Naive thymus-derived CD8-positive, alpha-beta T cell (primary cell): ENCODE results near the gene CCDC13. TPM values are rescaled to one million over a fixed set of nuclear protein-coding genes. Genes with fewer than 3 reads are reported as not detected.

Experiments
- ATAC-seq, 2 donors: fragments of 150-1000 bp; cut with Tn5 transposase in 1 of 2; sonication (Bioruptor Pico), chemical (Tn5 transposase) in 1 of 2; 1 replicate in 1 of 2; 2 replicates in 1 of 2; pipeline ENCODE4 v1.10.0; 2021; ENCODE audit warnings: mild to moderate bottlenecking in 2 of 2, moderate library complexity in 2 of 2
- POLR2A ChIA-PET: fragments of 350-600 bp; sonication (Branson Sonifier 250); formaldehyde crosslinking; loops from one replicate; lab custom pipeline; 2021; ENCODE audit warnings: antibody characterized with exemption; lab: Charles Lee
- DNase-seq, 10 donors: peaks; one replicate each; pipeline versions ENCODE4 v3.0.0 to v3.0.0-alpha.2; 2020 to 2022
- H3K27ac Mint-ChIP-seq, 10 donors: one replicate each; pipeline ENCODE4 v1.8.0; 2020 to 2022; ENCODE audit warnings: mild to moderate bottlenecking in 10 of 10, mixed read lengths in 10 of 10, moderate library complexity in 4 of 10, inconsistent platforms in 1 of 10
- H3K27me3 Mint-ChIP-seq, 5 donors: one replicate each; pipeline ENCODE4 v1.8.0; 2021 to 2022; ENCODE audit warnings: mixed read lengths in 5 of 5
- H3K36me3 Mint-ChIP-seq, 3 donors: one replicate each; pipeline ENCODE4 v1.8.0; 2020 to 2022; ENCODE audit warnings: mixed read lengths in 3 of 3, mild to moderate bottlenecking in 2 of 3, inconsistent platforms in 1 of 3
- H3K4me1 Mint-ChIP-seq, 4 donors: one replicate each; pipeline ENCODE4 v1.8.0; 2021 to 2022; ENCODE audit warnings: mixed read lengths in 4 of 4
- H3K4me3 Mint-ChIP-seq, 10 donors: one replicate each; pipeline ENCODE4 v1.8.0; 2020 to 2022; ENCODE audit warnings: mild to moderate bottlenecking in 10 of 10, mixed read lengths in 10 of 10, moderate library complexity in 6 of 10, inconsistent platforms in 1 of 10
- H3K9me3 Mint-ChIP-seq, 9 donors: one replicate each; pipeline ENCODE4 v1.8.0; 2020 to 2022; ENCODE audit warnings: mixed read lengths in 9 of 9, mild to moderate bottlenecking in 3 of 9, inconsistent platforms in 1 of 9, moderate library complexity in 1 of 9
- polyA plus RNA-seq, 3 donors: library from polyadenylated mRNA; unstranded; fragments of 300-500 nt; fragmentation: Illumina TruSeq; gene quantifications; one replicate each; pipeline ENCODE4 v1.2.3, GENCODE V29; 2021
- total RNA-seq, 8 experiments: library from RNA in 2 of 8; stranded (reverse) in 2 of 8; gene quantifications; one replicate each; pipeline ENCODE4 v1.2.3 and lab custom pipeline; 2021 to 2026

Gene CCDC13
- total and polyA plus RNA-seq, 5 experiments from 2014 or later, result 0.73 to 0.88 TPM; not detected in 3

DNA sequence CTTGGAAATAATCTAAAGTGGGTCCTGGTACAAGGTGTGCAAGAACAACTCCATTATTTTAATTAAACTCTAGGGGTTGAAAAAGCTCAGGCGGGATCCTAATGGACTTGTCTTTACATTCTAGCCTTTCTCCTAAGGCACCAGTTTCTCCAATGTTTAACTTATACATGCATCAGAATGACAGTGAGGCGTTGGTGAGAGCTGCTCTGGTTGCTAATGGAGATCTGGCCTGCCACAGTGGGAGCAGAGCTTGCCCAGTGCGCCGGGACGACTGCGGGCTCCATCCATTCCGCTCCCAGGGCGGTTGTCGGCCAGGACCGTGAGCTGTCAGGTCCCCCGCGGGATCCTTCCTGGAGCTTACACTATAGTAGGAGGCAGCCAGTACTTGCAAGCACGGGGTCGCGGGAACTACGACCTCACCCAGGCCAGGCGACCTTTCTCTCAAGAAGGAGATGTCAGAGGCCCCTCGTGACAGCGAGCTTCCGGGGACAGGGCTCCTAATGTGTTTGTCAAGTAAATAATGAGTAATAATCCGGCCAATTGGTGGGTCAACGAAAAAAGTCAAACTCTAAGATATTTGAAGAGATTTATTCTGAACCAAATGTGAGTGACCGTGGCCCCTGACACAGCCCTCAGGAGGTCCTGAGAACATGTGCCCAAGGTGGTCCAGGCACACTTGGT, 32.2 kb upstream of the CCDC13 start:
- H3K4me1 Mint-ChIP-seq, result peaks cover 16 to 50% (median 42%) of the 10 kb centered on the region in 4 donors
- POLR2A ChIA-PET, result interaction anchor here (1.5 kb wide), 1 partner anchor 76 kb away, joined by 3 read pairs; no protein-coding TSS in a partner anchor
- H3K9me3 Mint-ChIP-seq, result no peaks in the 10 kb centered on the region
- peak overlapping the region; percentile 22 to 98 (median 96) for H3K27ac Mint-ChIP-seq
- H3K36me3 Mint-ChIP-seq, result no peaks in the 10 kb centered on the region
- no peak for ATAC-seq
- peak in 2 of 10 donors; percentile 6 to 8 for DNase-seq
- H3K4me3 Mint-ChIP-seq, result peak overlapping the region; percentile 90 to 98 (median 97)
- H3K27me3 Mint-ChIP-seq, result peaks cover 0 to 10% (median 4%) of the 10 kb centered on the region in 5 donors

- POLR2A ChIA-PET, result interaction anchor here (1.5 kb wide), 1 partner anchor 77 kb away, joined by 3 read pairs; no protein-coding TSS in a partner anchor
- DNase-seq, result no peak
- Mint-ChIP-seq H3K4me1 (peaks cover 17 to 55% (median 46%) of the 10 kb centered on the region in 4 donors), H3K4me3 (peak overlapping the region; percentile 90 to 98 (median 97)), H3K27ac (peak overlapping the region; percentile 25 to 98 (median 96)), H3K36me3 (no peaks in the 10 kb centered on the region), H3K27me3 (peaks cover 0 to 10% (median 4%) of the 10 kb centered on the region in 5 donors), H3K9me3 (no peaks in the 10 kb centered on the region)
- peak in 1 of 2 donors; percentile 2 for ATAC-seq
Observed at GRCh38 chr3:42804831-42805132, 31.7 kb upstream of the CCDC13 start.

- Mint-ChIP-seq H3K27ac (peak within 1 kb of the TSS; percentile 88 to 98 (median 96)), H3K4me3 (peak within 1 kb of the TSS; percentile 90 to 98 (median 97)), H3K36me3 (peaks cover 0 to 4% (median 0%) of the 10 kb centered on the region in 3 donors), H3K4me1 (peaks cover 19 to 58% (median 50%) of the 10 kb centered on the region in 4 donors), H3K9me3 (no peaks in the 10 kb centered on the region), H3K27me3 (peaks cover 0 to 10% (median 4%) of the 10 kb centered on the region in 5 donors)
- ATAC-seq (peak; percentile 98), DNase-seq (peak; percentile 86 to 95 (median 90))
- POLR2A ChIA-PET, result interaction anchor here (0.6 to 1.5 kb wide), 3 partner anchors 32 to 232 kb away, joined by 3 to 5 read pairs (median 3); no protein-coding TSS in a partner anchor
Observed at GRCh38 chr3:42804106-42804830, 31.2 kb upstream of the CCDC13 start, which contains the start of gene HIGD1A. Gene HIGD1A (minus strand): TSS chr3:42804490. CDS start chr3:42794253, 10,237 bp downstream.

DNA sequence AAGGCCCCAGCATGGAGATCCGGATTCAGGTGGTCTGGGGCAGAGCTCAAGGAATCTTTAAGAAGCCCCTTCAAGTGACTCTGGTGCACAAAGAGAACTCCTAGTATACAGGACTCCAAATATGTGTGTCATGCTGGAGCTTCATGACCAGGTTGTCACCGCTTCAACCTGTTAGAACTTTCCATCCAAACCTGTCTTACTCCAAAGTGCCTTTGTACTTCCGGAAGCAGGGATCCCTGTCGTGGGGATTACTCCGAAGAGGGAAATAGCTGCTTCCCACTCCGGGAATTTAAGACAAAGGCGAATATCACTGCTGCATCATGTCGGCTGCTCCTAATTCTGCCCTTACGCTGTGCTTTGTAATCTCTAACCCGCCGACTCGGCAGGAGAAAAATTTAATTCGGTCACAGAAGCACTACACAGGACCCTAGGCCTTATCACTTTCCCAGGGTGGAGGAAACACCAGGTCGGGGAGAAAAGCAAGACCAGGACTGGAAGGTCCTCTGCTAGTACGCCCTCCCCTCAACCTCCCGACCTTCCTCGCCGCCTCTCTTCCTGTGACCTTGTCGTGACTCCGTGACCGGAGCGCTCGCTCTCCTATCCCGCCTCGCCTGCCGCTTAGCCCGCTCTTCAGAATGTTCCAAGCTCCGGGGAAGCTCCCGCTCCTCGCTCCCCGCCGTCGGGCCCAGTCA, 30.5 kb upstream of the CCDC13 start:
- H3K9me3 Mint-ChIP-seq, result no peaks in the 10 kb centered on the region
- peak overlapping the region; percentile 90 to 98 (median 97) for H3K4me3 Mint-ChIP-seq
- POLR2A ChIA-PET, result no interaction called here
- H3K27me3 Mint-ChIP-seq, result peaks cover 0 to 8% (median 3%) of the 10 kb centered on the region in 5 donors
- peak overlapping the region; percentile 88 to 98 (median 96) for H3K27ac Mint-ChIP-seq
- peaks cover 19 to 58% (median 51%) of the 10 kb centered on the region in 4 donors for H3K4me1 Mint-ChIP-seq
- DNase-seq (peak in 7 of 10 donors; percentile 1 to 65 (median 19)), ATAC-seq (peak; percentile 12 to 23)
- H3K36me3 Mint-ChIP-seq, result peaks cover 0 to 5% (median 0%) of the 10 kb centered on the region in 3 donors

DNA sequence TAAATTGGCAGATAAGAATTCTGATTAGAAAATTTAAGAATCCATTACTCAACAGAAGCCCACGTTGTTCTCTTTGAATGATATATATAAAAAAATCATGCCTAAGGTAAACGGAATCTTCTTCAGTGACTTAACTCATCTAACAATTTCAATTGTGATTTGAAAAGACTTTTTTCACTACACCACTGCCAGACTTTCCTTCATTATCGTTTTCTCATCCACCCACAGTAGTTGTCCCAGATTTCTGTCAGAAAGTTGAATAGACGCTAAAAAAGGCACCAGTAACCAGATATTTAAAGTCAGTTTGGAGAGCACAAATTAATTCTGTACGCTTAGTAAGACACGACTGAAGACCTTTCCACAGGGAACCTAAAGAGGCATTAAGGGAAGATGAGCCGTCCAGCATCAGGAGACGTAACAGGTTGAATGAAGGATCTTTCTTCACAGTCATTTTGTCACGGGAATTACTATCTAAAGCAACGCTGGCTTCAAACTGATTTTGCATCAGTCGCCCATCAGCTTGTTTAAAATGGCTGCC, 29.9 kb upstream of the CCDC13 start:
- peaks cover 0 to 5% (median 0%) of the 10 kb centered on the region in 3 donors for H3K36me3 Mint-ChIP-seq
- peaks cover 19 to 58% (median 51%) of the 10 kb centered on the region in 4 donors for H3K4me1 Mint-ChIP-seq
- no peak for ATAC-seq
- peaks cover 0 to 8% (median 3%) of the 10 kb centered on the region in 5 donors for H3K27me3 Mint-ChIP-seq
- DNase-seq, result no peak
- POLR2A ChIA-PET, result no interaction called here
- peak overlapping the region in 9 of 10 donors; percentile 22 to 98 (median 85) for H3K27ac Mint-ChIP-seq
- H3K9me3 Mint-ChIP-seq, result no peaks in the 10 kb centered on the region
- H3K4me3 Mint-ChIP-seq, result peak overlapping the region; percentile 90 to 98 (median 97)

DNA sequence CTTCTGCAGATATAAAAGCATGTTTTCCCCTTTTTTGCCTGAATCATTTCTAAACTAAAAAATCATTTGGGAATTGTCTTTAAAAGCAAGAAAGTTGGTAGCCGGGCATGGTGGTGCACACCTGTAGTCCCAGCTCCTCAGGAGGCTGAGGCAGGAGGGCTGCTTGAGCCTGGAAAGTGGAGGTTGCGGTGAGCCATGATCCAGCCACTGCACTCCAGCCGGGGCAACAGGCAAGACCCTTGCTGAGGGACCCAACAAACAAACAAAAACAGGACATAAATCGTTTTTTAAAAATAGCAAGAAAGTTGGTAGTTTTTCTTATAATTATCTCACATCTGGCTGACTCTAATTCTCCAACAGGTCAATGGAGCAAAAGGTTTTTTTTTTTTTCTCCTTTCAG, 28.7 kb upstream of the CCDC13 start:
- H3K27me3 Mint-ChIP-seq, result peaks cover 0 to 8% (median 0%) of the 10 kb centered on the region in 5 donors
- H3K4me3 Mint-ChIP-seq, result no peak overlapping the region
- H3K27ac Mint-ChIP-seq, result no peak overlapping the region
- peaks cover 19 to 58% (median 51%) of the 10 kb centered on the region in 4 donors for H3K4me1 Mint-ChIP-seq
- DNase-seq (no peak), ATAC-seq (no peak)
- no peaks in the 10 kb centered on the region for H3K9me3 Mint-ChIP-seq
- POLR2A ChIA-PET, result no interaction called here
- peaks cover 0 to 5% (median 0%) of the 10 kb centered on the region in 3 donors for H3K36me3 Mint-ChIP-seq

DNA sequence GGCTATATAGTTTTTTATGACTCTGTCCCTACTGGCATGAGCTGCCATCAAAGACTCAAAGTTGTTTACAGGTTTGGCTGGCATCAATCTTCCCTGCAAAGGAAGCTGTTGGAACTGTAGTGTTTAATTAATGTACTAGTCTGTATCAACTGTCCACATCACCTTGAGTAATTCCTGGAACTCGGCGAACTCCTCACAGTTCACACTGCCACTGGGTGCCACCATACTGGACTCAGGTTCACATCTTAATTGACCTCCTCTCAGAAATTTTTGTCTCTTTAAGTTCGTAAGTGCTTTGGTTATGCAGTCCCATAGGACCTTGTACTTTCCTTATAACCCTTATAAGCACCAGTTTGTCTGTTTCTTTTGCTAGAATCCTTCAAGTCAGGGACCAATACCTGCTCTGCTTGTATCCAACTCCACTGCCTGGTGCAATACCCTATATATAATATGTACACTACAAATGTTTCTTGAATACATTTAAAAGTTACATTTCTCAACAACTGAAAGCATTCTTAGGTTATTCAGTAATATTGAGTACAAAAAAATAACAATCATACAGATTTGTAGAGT, 28.1 kb upstream of the CCDC13 start:
- peak overlapping the region in 1 of 10 donors; percentile 2 for H3K4me3 Mint-ChIP-seq
- no peaks in the 10 kb centered on the region for H3K9me3 Mint-ChIP-seq
- peaks cover 0 to 7% (median 0%) of the 10 kb centered on the region in 5 donors for H3K27me3 Mint-ChIP-seq
- peak overlapping the region in 1 of 10 donors; percentile 14 for H3K27ac Mint-ChIP-seq
- ATAC-seq, result no peak
- POLR2A ChIA-PET, result interaction anchor here (0.6 kb wide), 1 partner anchor 102 kb away, joined by 6 read pairs; no protein-coding TSS in a partner anchor
- H3K4me1 Mint-ChIP-seq, result peaks cover 19 to 59% (median 54%) of the 10 kb centered on the region in 4 donors
- peaks cover 0 to 5% (median 0%) of the 10 kb centered on the region in 3 donors for H3K36me3 Mint-ChIP-seq
- no peak for DNase-seq

DNA sequence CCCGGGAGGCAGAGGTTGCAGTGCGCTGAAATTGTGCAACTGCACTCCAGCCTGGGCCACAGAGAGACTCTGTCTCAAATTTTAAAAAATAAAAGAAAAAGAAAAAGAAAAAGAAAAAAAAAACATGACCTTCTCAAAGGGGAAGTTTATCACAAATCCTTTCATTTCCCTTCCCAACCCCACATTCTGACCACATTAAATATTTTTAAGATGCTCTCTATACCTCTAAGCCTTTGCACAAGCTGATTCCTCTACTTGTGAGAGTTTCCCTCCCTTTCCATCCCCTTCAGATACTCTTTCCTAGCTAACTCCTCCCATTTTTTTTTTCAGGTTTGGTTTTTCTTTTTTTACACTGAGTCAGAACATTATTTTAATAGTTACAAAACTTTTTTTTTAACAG, 27.2 kb upstream of the CCDC13 start:
- Mint-ChIP-seq H3K27ac (peak overlapping the region in 4 of 10 donors; percentile 14 to 81 (median 48)), H3K36me3 (peaks cover 0 to 5% (median 0%) of the 10 kb centered on the region in 3 donors), H3K27me3 (no peaks in the 10 kb centered on the region), H3K9me3 (no peaks in the 10 kb centered on the region), H3K4me1 (peaks cover 19 to 66% (median 57%) of the 10 kb centered on the region in 4 donors), H3K4me3 (peak overlapping the region in 2 of 10 donors; percentile 28 to 48)
- POLR2A ChIA-PET, result no interaction called here
- DNase-seq (no peak), ATAC-seq (no peak)

DNA sequence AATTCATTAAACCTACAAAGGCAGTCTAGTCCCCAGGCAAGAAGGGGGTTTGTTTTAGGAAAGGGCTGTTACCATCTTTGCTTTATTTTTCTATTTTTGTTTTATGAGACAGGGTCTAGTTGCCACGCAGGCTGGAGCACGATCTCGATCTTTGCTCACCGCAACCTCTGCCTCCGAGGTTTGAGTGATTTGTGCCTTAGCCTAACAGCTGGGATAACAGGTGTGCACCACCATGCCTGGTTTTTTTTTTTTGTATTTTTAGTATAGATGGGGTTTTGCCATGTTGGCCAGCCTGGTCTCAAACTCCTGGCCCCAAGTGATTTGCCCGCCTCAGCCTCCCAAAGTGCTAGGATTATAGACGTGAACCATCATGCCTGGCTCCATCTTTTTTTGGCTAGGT, 26.3 kb upstream of the CCDC13 start:
- peaks cover 0 to 5% (median 0%) of the 10 kb centered on the region in 3 donors for H3K36me3 Mint-ChIP-seq
- peaks cover 18 to 57% (median 53%) of the 10 kb centered on the region in 4 donors for H3K4me1 Mint-ChIP-seq
- peak overlapping the region in 1 of 10 donors; percentile 9 for H3K4me3 Mint-ChIP-seq
- DNase-seq, result no peak
- H3K27me3 Mint-ChIP-seq, result no peaks in the 10 kb centered on the region
- ATAC-seq, result no peak
- POLR2A ChIA-PET, result no interaction called here
- no peaks in the 10 kb centered on the region for H3K9me3 Mint-ChIP-seq
- peak overlapping the region in 1 of 10 donors; percentile 11 for H3K27ac Mint-ChIP-seq

GRCh38 chr3:42796332-42796885, 23.4 kb upstream of the CCDC13 start:
- no peak for DNase-seq
- no peak for ATAC-seq
- Mint-ChIP-seq H3K9me3 (no peaks in the 10 kb centered on the region), H3K27me3 (no peaks in the 10 kb centered on the region), H3K27ac (peak overlapping the region in 1 of 10 donors; percentile 53), H3K4me1 (peaks cover 11 to 37% (median 31%) of the 10 kb centered on the region in 4 donors), H3K36me3 (peaks cover 0 to 24% (median 7%) of the 10 kb centered on the region in 3 donors), H3K4me3 (no peak overlapping the region)
- POLR2A ChIA-PET, result no interaction called here

GRCh38 chr3:42795621-42796181, 22.6 kb upstream of the CCDC13 start:
- H3K4me1 Mint-ChIP-seq, result peaks cover 10 to 35% (median 28%) of the 10 kb centered on the region in 4 donors
- DNase-seq (no peak), ATAC-seq (no peak)
- no peak overlapping the region for H3K27ac Mint-ChIP-seq
- H3K36me3 Mint-ChIP-seq, result peaks cover 0 to 28% (median 7%) of the 10 kb centered on the region in 3 donors
- H3K27me3 Mint-ChIP-seq, result no peaks in the 10 kb centered on the region
- H3K4me3 Mint-ChIP-seq, result no peak overlapping the region
- POLR2A ChIA-PET, result no interaction called here
- H3K9me3 Mint-ChIP-seq, result no peaks in the 10 kb centered on the region
